HAP-1 (cell line): ENCODE results near the gene RALB.
"Not testable (repeated sequence)": the region's sequence is repeated elsewhere in the genome, so short reads cannot be mapped to it uniquely, and the experiment has no call there.

Experiments
- DNase-seq, 2 experiments: peaks; one replicate each; pipeline ENCODE4 v3.0.0-alpha.2; 2016 to 2020; ENCODE audit warnings: low spot score in 2 of 2
- H3K27me3 ChIP-seq: fragments of 250-450 bp; sonication (Bioruptor Pico); 2 replicates; pipeline ENCODE4 v1.5.1; 2020; ENCODE audit warnings: low read depth, mild to moderate bottlenecking, moderate library complexity
- H3K36me3 ChIP-seq: fragments of 250-450 bp; sonication (Bioruptor Pico); replicated peaks from 2 replicates; pipeline ENCODE4 v1.5.1; 2020; ENCODE audit warnings: mild to moderate bottlenecking
- H3K4me1 ChIP-seq: fragments of 250-450 bp; sonication (Bioruptor Pico); 2 replicates; pipeline ENCODE4 v1.5.1; 2020; ENCODE audit warnings: mild to moderate bottlenecking
- H3K4me3 ChIP-seq: fragments of 250-450 bp; sonication (Bioruptor Pico); 2 replicates; pipeline ENCODE4 v1.5.1; 2020; ENCODE audit warnings: mild to moderate bottlenecking, moderate library complexity
- H3K9me3 ChIP-seq: fragments of 250-450 bp; sonication (Bioruptor Pico); 2 replicates; pipeline ENCODE4 v1.5.1; 2020; ENCODE audit warnings: mild to moderate bottlenecking, moderate library complexity
- in situ Hi-C: fragments of 300-500 bp; cut with MboI; formaldehyde crosslinking; loops from 3 replicates; pipeline ENCODE4 v1.14.3; 2020; ENCODE audit warnings: low sequenced_read_pairs, inconsistent platforms, mixed read lengths

RALB gene

DNA sequence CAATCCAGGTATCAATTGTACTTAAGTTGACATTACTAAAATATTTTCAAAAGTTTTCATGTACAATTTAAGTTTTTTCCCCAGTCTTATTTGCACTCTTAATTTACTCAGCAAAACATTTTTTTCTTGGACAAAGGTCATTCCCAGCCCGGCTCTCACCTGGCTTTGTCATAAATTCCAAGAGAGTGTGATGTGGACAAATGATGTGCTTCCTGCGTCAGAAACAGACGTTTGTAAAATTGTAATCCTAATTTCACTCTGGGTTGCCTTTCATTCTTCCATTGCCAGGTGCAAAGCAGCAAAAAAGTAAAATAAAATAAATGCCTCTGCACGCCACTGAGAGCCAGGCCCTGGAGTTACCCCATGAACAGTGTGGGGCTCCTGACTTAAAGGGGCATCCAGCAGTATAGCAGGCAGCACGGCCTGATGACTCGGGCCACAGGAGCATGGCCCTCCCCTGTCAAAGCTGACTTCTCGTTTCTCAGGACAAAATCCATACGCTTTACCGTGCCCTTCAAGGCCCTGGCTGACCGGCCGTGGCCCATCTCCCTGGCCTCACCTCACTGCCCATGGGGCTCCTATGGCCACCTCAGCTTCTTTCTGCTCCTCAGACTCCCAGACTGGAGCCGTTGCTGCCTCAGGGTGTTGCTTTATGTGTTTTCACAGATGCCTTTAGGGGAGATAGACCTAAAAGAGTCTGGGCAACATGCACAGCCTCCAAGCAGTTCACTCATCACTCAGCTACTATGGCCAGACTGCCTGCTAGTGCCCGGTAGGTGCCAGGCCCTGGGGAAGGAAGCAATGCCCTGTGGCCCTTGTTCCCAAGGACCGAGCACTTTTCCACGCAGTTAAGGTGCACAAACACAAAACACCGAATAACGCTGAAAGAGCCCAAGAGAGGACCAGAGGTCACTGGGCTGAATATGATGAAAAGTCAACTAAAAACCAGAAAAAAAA, 21.9 kb upstream of the RALB start:
- in situ Hi-C loops = no loop called here
- Histone ChIP-seq H3K9me3 (no peaks in the 10 kb centered on the region), H3K36me3 (no peaks in the 10 kb centered on the region), H3K27me3 (no peaks in the 10 kb centered on the region), H3K4me1 (no peaks in the 10 kb centered on the region), H3K4me3 (no peak overlapping the region)
- DNase-seq = no peak

DNA sequence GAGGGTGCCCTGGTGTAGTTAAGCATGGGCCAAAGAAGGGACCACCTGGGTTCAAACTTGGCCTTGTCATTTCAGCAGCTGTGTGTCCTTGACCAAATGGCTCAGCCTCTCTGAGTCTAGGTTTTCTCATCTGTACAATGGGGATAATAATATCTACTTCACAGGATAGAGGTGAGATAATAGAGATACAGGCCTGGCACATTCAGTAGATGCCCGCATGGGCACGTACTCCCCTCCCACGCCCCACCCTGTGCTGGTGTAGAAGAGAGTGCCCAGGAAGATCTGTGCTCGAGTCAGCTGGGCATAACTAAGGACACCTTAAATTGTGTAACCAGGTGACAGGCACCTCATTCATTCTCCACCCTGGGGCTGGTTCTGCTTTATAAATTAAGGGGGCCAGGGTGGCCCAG, 21.1 kb upstream of the RALB start:
- no peaks in the 10 kb centered on the region for H3K27me3 ChIP-seq
- in situ Hi-C loops = no loop called here
- no peak for DNase-seq
- H3K4me1 ChIP-seq = no peaks in the 10 kb centered on the region
- H3K9me3 ChIP-seq = no peaks in the 10 kb centered on the region
- H3K36me3 ChIP-seq = no peaks in the 10 kb centered on the region
- H3K4me3 ChIP-seq = no peak overlapping the region

DNA sequence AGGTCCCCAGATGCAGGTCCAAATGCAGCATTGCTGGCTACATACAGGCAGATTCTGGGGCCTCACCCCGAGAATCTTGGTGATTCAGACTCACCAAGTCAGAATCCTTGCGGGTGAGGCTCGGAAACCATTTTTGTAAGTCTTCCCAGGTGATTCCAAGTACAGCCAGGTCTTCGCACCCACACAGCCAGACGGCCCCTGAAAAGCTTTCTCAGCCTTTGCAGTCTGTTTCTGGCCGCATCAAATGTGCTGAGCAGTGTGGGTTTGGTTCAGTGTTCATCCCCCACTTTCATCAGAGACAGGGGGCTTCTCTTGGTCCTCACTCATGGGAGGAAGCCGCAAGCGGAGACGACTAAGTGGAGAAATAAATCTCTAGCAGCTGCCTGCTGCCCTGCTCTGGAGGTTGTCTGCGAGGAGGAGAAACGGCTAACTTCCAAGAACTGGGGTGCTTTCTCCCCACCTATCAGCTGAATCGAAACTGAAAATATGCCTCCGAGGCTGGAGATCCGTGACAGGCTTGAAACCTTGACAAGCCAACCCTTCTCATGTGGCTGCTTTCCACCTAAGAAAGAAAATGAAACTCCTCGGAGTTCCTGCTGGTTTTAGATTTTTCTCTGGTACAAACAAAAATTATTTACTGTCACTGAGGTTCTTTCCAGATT, 20.5 kb upstream of the RALB start:
- no peaks in the 10 kb centered on the region for H3K4me1 ChIP-seq
- H3K27me3 ChIP-seq = no peaks in the 10 kb centered on the region
- no peak overlapping the region for H3K4me3 ChIP-seq
- no peaks in the 10 kb centered on the region for H3K9me3 ChIP-seq
- in situ Hi-C loops = no loop called here
- no peaks in the 10 kb centered on the region for H3K36me3 ChIP-seq
- DNase-seq = no peak

DNA sequence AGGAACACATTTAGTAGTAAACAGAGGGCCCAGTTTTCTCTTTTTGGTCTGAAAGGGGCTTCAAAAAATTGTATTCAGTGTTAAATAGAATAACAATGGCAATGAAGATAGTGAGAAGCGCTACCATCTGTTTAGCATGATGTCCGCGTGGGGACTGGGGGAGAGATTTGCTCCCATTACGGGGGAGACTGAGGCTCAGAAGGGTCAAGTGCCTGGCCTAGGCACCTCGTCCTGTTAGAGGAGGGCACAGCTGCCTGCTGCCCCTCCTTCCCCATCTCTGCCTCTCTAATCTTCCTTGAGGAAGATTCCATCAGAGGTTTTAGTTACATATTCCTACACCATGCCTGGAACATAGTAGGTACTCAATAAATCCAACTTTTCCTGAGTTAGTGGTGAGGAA, 19.4 kb upstream of the RALB start:
- in situ Hi-C loops = no loop called here
- Histone ChIP-seq H3K9me3 (no peaks in the 10 kb centered on the region), H3K36me3 (no peaks in the 10 kb centered on the region), H3K27me3 (no peaks in the 10 kb centered on the region), H3K4me3 (no peak overlapping the region), H3K4me1 (peaks cover 5% of the 10 kb centered on the region)
- no peak for DNase-seq

DNA sequence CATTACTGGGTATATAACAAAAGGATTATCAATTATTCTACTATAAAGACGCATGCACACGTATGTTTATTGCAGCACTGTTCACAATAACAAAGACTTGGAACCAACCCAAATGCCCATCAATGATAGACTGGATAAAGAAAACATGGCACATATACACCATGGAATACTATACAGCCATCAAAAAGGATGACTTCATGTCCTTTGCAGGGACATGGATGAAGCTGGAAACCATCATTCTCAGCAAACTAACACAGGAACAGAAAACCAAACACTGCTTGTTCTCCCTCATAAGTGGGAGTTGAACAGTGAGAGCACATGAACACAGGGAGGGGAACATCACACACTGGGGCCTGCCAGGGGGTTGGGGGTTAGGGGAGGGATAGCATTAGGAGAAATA, 17.5 kb upstream of the RALB start:
- H3K4me3 ChIP-seq, H3K4me1 ChIP-seq, in situ Hi-C loops, H3K9me3 ChIP-seq, DNase-seq, H3K36me3 ChIP-seq, H3K27me3 ChIP-seq: not testable (repeated sequence)

DNA sequence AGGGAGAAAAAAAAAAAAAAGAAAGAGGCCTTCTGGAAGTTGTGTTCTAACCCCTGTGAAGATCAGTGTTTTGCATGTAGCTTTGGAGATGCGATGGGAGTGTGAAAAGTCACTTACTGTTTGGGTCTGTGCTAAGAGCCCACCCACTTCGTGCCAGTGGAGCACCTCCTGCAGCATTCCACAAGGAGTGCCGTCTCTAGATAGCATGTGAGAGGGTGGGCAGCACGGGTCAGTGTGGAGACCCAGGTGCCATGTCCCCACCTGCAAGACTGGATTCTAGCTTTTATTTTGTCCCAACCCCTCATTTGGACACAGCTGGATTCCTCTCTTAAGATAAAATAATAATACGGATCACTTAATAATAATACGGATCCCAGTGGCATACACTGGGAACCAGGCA, 17.0 kb upstream of the RALB start:
- Histone ChIP-seq H3K27me3 (no peaks in the 10 kb centered on the region), H3K36me3 (no peaks in the 10 kb centered on the region), H3K9me3 (no peaks in the 10 kb centered on the region), H3K4me1 (peaks cover 6% of the 10 kb centered on the region), H3K4me3 (no peak overlapping the region)
- in situ Hi-C loops = no loop called here
- no peak for DNase-seq

DNA sequence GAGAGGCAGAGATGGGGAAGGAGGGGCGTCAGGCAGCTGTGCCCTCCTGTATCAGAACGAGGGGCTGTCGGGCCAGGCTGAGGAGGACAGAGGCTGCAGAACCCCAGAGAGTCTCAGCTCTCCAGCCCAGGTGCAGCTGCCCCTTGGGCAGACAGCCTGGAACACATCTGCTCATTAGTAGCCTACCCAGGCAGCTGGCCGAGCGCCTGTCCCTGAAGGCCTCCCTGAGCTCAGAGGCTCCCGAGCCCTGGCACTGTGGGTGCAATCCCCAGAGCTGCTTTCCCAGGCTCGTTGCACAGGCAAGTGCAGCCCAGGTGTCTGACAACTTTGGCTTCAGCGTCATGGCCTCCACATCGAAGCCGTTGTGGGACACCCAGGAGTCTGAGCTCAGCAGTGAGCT, 16.3 kb upstream of the RALB start:
- Histone ChIP-seq H3K9me3 (no peaks in the 10 kb centered on the region), H3K36me3 (no peaks in the 10 kb centered on the region), H3K4me1 (peaks cover 6% of the 10 kb centered on the region), H3K27me3 (no peaks in the 10 kb centered on the region), H3K4me3 (no peak overlapping the region)
- in situ Hi-C loops = no loop called here
- no peak for DNase-seq

DNA sequence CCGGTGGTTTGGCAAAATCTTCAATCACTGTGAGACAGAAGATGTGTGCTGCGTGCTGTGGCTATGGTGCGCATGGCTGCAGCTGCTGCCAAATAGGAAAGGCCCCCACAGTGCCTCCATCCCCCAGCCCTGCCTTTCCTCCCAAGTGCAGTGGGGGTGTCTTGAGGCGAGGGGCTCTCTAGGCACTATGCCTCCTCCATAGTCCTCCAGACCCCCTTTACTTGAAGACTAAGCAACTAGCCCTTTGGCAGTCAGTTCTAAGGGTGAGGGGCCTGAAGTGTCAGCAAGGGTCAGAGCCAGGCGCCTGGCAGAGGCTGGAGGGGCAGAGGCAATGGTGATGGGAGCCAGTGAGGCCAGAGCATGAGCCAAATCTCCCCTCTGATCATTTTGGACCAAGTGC, 15.9 kb upstream of the RALB start:
- no peaks in the 10 kb centered on the region for H3K27me3 ChIP-seq
- H3K36me3 ChIP-seq = no peaks in the 10 kb centered on the region
- in situ Hi-C loops = no loop called here
- DNase-seq = no peak
- no peak overlapping the region for H3K4me3 ChIP-seq
- no peaks in the 10 kb centered on the region for H3K9me3 ChIP-seq
- H3K4me1 ChIP-seq = peaks cover 6% of the 10 kb centered on the region

DNA sequence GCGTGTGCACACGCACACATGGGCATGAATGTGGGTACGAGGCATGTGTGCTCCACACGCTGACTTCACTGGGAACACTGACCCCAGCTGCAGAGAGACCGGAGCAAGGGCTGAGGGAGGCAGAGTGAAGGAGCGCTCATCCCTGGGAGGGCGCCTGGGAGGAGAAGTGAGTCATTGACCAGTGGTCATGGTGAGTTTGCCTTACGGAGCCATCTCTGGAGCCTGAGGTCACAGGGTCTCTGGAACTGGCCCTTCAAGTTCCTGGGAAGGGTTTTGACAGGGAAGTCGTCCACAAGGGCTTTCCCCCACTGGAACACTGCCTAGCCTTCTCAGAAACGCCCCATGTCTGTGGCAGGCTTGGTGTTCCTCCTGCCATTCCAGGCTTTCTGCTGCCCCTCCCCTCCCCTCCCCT, 15.2 kb upstream of the RALB start:
- DNase-seq = no peak

DNA sequence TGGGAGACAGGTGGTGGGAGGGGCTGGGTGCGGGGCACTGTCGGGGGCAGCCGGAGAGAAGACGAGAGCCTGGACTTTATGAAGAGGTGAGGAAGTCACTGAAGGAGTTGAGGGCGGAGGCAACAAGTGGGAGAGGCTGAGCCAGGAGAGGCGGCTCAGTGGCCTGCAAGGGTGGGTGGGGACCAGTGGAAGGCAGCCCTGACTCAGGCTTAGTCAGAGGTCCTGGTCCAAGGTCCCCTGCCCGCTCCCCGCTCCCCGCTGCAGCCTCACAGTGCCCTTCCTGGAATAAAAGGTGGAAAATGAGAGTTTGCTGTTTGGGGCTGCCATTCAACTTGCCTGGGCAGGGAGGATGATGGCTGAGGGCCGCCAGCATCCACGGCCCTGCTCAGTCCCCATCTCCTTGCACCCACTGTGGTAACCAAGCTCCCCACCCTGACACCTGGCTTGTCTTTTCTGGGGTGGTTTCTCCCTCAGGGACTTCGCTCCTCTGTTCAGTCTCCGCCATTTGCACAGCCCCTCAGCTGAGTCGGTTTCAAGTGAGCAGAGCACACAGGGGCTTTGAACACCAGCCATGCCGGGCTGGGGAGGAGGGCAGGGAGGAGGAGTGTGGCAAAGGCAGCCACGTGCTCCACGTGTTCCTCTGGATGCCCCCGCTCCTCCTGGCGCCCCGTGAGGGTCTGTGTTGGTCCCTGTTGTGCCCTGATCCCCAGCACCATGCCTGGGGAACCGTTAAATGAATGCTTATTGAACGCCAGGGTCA, 13.7 kb upstream of the RALB start:
- Histone ChIP-seq H3K9me3 (no peaks in the 10 kb centered on the region), H3K36me3 (no peaks in the 10 kb centered on the region), H3K4me1 (peaks cover 6% of the 10 kb centered on the region), H3K27me3 (no peaks in the 10 kb centered on the region), H3K4me3 (no peak overlapping the region)
- in situ Hi-C loops = no loop called here
- no peak for DNase-seq

More for the DNA sequence above, 15.2 kb upstream of the RALB start:
- Histone ChIP-seq H3K27me3 (no peaks in the 10 kb centered on the region), H3K9me3 (no peaks in the 10 kb centered on the region), H3K4me1 (peaks cover 6% of the 10 kb centered on the region), H3K4me3 (no peak overlapping the region), H3K36me3 (no peaks in the 10 kb centered on the region)
- in situ Hi-C loops = no loop called here

DNA sequence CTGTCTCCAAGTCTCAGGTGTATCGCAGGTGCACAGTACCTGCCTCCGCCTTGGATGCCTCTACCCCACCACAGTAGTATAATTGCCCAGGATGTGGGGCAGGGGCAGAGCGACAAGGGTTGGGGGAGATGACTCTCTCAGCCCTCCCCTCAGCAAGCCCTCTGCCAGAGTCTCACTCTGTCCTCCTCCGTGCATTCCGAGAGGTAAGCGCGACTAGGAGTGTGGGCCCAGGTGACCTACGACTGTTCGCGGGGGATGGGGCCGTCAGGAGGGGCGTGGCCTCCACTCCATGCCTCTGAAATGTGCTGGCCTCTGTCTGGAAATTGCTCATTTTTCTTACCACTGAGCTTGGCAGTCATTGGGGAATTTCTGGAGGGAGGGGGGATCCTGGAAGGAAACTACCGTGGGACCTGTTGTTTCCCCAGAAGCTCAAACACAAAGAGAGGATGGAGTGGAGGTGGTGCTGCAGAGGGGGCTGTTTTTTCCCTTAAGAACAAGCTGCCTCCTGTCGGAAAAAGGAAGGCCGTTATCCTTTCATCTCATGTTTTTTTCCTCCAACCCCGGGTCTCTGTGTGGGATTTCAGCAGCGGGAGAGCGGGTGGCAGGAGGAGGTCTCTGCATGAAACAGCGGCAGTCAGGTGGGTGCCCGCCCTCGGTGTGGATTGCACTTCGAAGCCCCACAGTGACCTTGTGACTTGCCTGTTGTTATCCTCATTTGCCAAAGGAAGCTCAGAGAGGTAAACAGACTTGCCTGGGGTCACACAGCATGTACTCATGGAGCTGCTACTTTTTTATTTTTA, 13.0 kb upstream of the RALB start:
- Histone ChIP-seq H3K9me3 (no peaks in the 10 kb centered on the region), H3K36me3 (no peaks in the 10 kb centered on the region), H3K27me3 (no peaks in the 10 kb centered on the region), H3K4me1 (peaks cover 6% of the 10 kb centered on the region), H3K4me3 (no peak overlapping the region)
- in situ Hi-C loops = no loop called here
- no peak for DNase-seq

DNA sequence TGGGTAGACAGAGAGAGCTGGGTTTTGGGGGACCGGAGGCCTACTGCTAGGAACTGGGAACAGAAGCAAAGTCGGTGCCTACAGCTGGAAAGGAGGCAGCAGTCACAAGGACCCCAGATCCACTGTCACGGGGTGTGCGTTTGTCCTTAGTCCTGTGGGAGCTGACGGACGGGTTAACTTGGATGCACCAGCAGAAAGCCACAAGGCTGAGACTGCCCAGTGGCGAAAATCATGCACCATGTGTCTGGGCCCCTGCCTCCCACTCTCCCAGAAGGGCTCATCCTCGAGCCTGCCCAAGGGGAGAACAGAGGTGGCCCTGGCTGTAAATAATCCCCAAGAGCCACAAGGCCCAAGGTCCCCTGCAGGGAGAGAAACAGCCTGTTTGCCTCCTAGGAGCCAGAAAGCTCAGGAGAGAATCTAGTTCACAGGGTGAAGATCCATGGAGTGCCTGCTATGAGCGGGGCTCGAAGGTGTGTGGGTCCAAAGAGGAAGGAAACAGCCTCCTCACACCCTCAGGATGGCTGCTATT, 11.7 kb upstream of the RALB start:
- Histone ChIP-seq H3K4me3 (no peak overlapping the region), H3K4me1 (peaks cover 14% of the 10 kb centered on the region), H3K27me3 (no peaks in the 10 kb centered on the region), H3K9me3 (no peaks in the 10 kb centered on the region), H3K36me3 (no peaks in the 10 kb centered on the region)
- in situ Hi-C loops = no loop called here
- no peak for DNase-seq

DNA sequence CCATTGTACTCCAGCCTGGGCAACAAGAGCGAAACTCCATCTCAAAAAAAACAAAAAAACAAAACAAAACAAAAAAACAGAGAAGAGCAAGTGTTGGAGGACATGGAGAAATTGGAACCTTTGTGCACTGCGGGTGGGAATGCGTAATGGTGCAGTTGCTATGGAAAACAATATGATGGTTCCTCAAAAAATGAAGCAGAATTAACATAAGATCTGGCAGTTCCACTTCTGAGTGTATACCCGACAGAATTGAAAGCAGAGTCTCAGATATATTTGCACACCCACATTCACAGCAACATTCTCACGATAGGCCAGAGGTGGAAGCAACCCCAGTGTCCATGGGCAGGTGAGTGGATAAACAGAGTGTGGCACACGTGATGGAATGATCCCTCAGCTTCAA, 11.0 kb upstream of the RALB start:
- peaks cover 15% of the 10 kb centered on the region for H3K4me1 ChIP-seq
- no peaks in the 10 kb centered on the region for H3K27me3 ChIP-seq
- in situ Hi-C loops = no loop called here
- H3K9me3 ChIP-seq = no peaks in the 10 kb centered on the region
- H3K4me3 ChIP-seq = no peak overlapping the region
- no peak for DNase-seq
- no peaks in the 10 kb centered on the region for H3K36me3 ChIP-seq
